ENCODE measurements around the gene TNFRSF13B. TPM values are rescaled to one million over a fixed set of nuclear protein-coding genes. Genes with fewer than 3 reads are reported as not detected.

Gene TNFRSF13B
- polyA plus RNA-seq, 1 donor (not counting 4 experiments of a cell fraction or from before 2014, with no cell fraction given) = not detected

GRCh38 chr17:16908273-16908672 is 63.6 kb downstream of the TNFRSF13B start:
- Histone ChIP-seq H3K9me3 (ENCODE audit: control insufficient read depth, low read depth, low read length) (no peaks in the 10 kb centered on the region), H3K79me2 (ENCODE audit: control insufficient read depth, insufficient read depth, low read length) (no peaks in the 10 kb centered on the region), H3K4me2 (ENCODE audit: control insufficient read depth, extremely low read depth, insufficient read depth, low read depth, low read length) (no peak overlapping the region), H3K4me3 (ENCODE audit: control insufficient read depth in 2 of 3, extremely low read depth in 1 of 3, insufficient read depth in 2 of 3, low read depth in 1 of 3, low read length in 3 of 3) (no peak overlapping the region), H3K9ac (ENCODE audit: control insufficient read depth, extremely low read depth, insufficient read depth, low read length) (no peak overlapping the region), H3K9me1 (ENCODE audit: control insufficient read depth, extremely low read depth, insufficient read depth, low read length) (no peaks in the 10 kb centered on the region), H3K27ac (ENCODE audit: control insufficient read depth, insufficient read depth, low read length) (no peak overlapping the region), H2AFZ (ENCODE audit: control insufficient read depth, low read length) (no peak overlapping the region), H3K4me1 (ENCODE audit: control insufficient read depth, extremely low read depth, insufficient read depth, low read length) (no peaks in the 10 kb centered on the region), H3K27me3 (ENCODE audit: control insufficient read depth, extremely low read depth, insufficient read depth, low read length) (peaks cover 27% of the 10 kb centered on the region), H3K36me3 (ENCODE audit: control insufficient read depth in 2 of 2, extremely low read depth in 1 of 2, insufficient read depth in 2 of 2, low read length in 2 of 2) (no peaks in the 10 kb centered on the region), H4K20me1 (ENCODE audit: control insufficient read depth, extremely low read depth, insufficient read depth, low read length) (no peaks in the 10 kb centered on the region)
- TF ChIP-seq, protein P1, sequence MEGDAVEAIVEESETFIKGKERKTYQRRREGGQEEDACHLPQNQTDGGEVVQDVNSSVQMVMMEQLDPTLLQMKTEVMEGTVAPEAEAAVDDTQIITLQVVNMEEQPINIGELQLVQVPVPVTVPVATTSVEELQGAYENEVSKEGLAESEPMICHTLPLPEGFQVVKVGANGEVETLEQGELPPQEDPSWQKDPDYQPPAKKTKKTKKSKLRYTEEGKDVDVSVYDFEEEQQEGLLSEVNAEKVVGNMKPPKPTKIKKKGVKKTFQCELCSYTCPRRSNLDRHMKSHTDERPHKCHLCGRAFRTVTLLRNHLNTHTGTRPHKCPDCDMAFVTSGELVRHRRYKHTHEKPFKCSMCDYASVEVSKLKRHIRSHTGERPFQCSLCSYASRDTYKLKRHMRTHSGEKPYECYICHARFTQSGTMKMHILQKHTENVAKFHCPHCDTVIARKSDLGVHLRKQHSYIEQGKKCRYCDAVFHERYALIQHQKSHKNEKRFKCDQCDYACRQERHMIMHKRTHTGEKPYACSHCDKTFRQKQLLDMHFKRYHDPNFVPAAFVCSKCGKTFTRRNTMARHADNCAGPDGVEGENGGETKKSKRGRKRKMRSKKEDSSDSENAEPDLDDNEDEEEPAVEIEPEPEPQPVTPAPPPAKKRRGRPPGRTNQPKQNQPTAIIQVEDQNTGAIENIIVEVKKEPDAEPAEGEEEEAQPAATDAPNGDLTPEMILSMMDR (optimal IDR thresholded peaks at IDR 0.05 in 1 of 3, IDR thresholded peaks at IDR 0.05 in 1 of 3, conservative IDR thresholded peaks at IDR 0.05 in 1 of 3; ENCODE audit: extremely low read depth in 1 of 3, insufficient read depth in 2 of 3, low read length in 3 of 3) = no peak
- TF ChIP-seq EZH2 (IDR thresholded peaks at IDR 0.05; ENCODE audit: low read length) = no peak
- FAIRE-seq (no peak), DNase-seq (ENCODE audit: low read depth, low spot score) (no peak)
- dilution Hi-C loops (cut with MboI; ENCODE audit: extremely low pct_ligation_motif_present, low sequenced_read_pairs) = no loop called here

DNA sequence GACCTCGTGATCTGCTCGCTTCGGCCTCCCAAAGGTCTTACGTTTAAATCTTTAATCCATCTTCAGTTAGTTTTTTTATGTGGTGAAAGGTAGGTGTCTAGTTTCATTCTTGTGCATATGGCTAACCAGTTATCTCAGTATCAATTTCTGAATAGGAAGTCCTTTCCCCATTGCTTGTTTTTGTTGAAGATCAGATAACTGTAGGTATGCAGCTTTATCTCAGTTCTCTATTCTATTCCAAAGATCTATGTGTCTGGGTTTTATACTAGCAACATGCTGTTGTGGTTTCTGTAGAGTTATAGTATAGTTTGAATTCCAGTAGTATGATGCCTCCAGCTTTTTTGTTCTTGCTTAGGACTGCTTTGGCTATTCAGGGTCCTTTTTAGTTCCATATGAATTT is 65.2 kb downstream of the TNFRSF13B start:
- TF ChIP-seq, protein P1 (optimal IDR thresholded peaks at IDR 0.05 in 1 of 3, IDR thresholded peaks at IDR 0.05 in 1 of 3, conservative IDR thresholded peaks at IDR 0.05 in 1 of 3; ENCODE audit: extremely low read depth in 1 of 3, insufficient read depth in 2 of 3, low read length in 3 of 3) = no peak
- no peak for TF ChIP-seq EZH2 (IDR thresholded peaks at IDR 0.05; ENCODE audit: low read length)
- Histone ChIP-seq H2AFZ (ENCODE audit: control insufficient read depth, low read length) (no peak overlapping the region), H3K4me1 (ENCODE audit: control insufficient read depth, extremely low read depth, insufficient read depth, low read length) (no peaks in the 10 kb centered on the region), H3K79me2 (ENCODE audit: control insufficient read depth, insufficient read depth, low read length) (no peaks in the 10 kb centered on the region), H3K4me2 (ENCODE audit: control insufficient read depth, extremely low read depth, insufficient read depth, low read depth, low read length) (no peak overlapping the region), H3K9ac (ENCODE audit: control insufficient read depth, extremely low read depth, insufficient read depth, low read length) (no peak overlapping the region), H3K4me3 (ENCODE audit: control insufficient read depth in 2 of 3, extremely low read depth in 1 of 3, insufficient read depth in 2 of 3, low read depth in 1 of 3, low read length in 3 of 3) (no peak overlapping the region), H3K9me1 (ENCODE audit: control insufficient read depth, extremely low read depth, insufficient read depth, low read length) (no peaks in the 10 kb centered on the region), H3K27me3 (ENCODE audit: control insufficient read depth, extremely low read depth, insufficient read depth, low read length) (peaks cover 21% of the 10 kb centered on the region), H3K27ac (ENCODE audit: control insufficient read depth, insufficient read depth, low read length) (no peak overlapping the region), H3K36me3 (ENCODE audit: control insufficient read depth in 2 of 2, extremely low read depth in 1 of 2, insufficient read depth in 2 of 2, low read length in 2 of 2) (no peaks in the 10 kb centered on the region), H3K9me3 (ENCODE audit: control insufficient read depth, low read depth, low read length) (no peaks in the 10 kb centered on the region), H4K20me1 (ENCODE audit: control insufficient read depth, extremely low read depth, insufficient read depth, low read length) (no peaks in the 10 kb centered on the region)
- FAIRE-seq (no peak), DNase-seq (ENCODE audit: low read depth, low spot score) (no peak)
- dilution Hi-C loops (cut with MboI; ENCODE audit: extremely low pct_ligation_motif_present, low sequenced_read_pairs) = no loop called here
